ENCODE results near the gene ARL4C. TPM values are rescaled to one million over a fixed set of nuclear protein-coding genes. Genes with fewer than 3 reads are reported as not detected.

Gene ARL4C
- total RNA-seq, 1 experiment from 2014 or later, result 81.2 TPM

GRCh38 chr2:234474654-234475053, 22.2 kb downstream of the ARL4C start:
- no peak for TF ChIP-seq CTCF (IDR thresholded peaks at IDR 0.05; ENCODE audit: insufficient read depth in 1 of 2, low read depth in 1 of 2, low read length in 1 of 2, severe bottlenecking in 1 of 2, unreplicated experiment in 1 of 2)
- no peaks in the 10 kb centered on the region for H3K9me3 Mint-ChIP-seq (ENCODE audit: unreplicated experiment)
- ChIA-PET POLR2A (no interaction called here), CTCF (no interaction called here)
- H3K27me3 Mint-ChIP-seq (ENCODE audit: insufficient read depth, unreplicated experiment), result no peaks in the 10 kb centered on the region
- Histone ChIP-seq H3K27me3 (replicated peaks; ENCODE audit: control insufficient read depth, insufficient read depth, low read length) (no peaks in the 10 kb centered on the region), H3K4me3 (ENCODE audit: low read depth, low read length) (no peak overlapping the region), H3K9me3 (no peaks in the 10 kb centered on the region), H3K4me1 (peaks cover 2% of the 10 kb centered on the region; the same call in 1 of the 2 replicates), H3K36me3 (ENCODE audit: control insufficient read depth, insufficient read depth, low read length) (no peaks in the 10 kb centered on the region)
- no peak for DNase-seq
- H3K4me1 Mint-ChIP-seq (ENCODE audit: low read depth, unreplicated experiment), result no peaks in the 10 kb centered on the region
- intact Hi-C loops (cut with micrococcal nuclease; ENCODE audit: unreplicated experiment), result no loop called here
- no TSS peak for BruUV-seq (replicated peaks)
- H3K4me3 Mint-ChIP-seq (ENCODE audit: unreplicated experiment), result no peak overlapping the region
- no peaks in the 10 kb centered on the region for H3K36me3 Mint-ChIP-seq (ENCODE audit: insufficient read depth, unreplicated experiment)
- H3K27ac Mint-ChIP-seq (ENCODE audit: unreplicated experiment), result no peak overlapping the region

DNA sequence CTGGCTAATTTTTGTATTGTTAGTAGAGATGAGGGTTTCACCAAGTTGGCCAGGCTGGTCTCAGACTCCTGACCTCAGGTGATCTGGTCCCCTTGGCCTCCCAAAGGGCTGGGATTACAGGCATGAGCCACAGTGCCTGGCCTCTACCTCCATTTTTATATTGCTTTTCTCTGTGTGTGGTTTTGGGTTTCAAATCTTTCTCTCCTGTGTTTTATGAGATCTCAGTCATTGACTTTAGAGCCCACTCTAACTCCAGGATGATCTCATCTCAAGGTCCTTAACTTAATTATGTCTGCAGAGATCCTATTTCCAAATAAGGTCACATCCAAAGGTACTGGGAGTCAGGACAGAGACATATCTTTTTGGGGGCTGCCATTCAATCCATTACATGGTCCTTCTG, 24.7 kb downstream of the ARL4C start:
- no peaks in the 10 kb centered on the region for H3K9me3 Mint-ChIP-seq (ENCODE audit: unreplicated experiment)
- H3K4me3 ChIP-seq (ENCODE audit: low read depth, low read length), result no peak overlapping the region
- DNase-seq, result no peak
- H3K27ac Mint-ChIP-seq (ENCODE audit: unreplicated experiment), result no peak overlapping the region
- no peaks in the 10 kb centered on the region for H3K9me3 ChIP-seq
- intact Hi-C loops (cut with micrococcal nuclease; ENCODE audit: unreplicated experiment), result no loop called here
- no peaks in the 10 kb centered on the region for H3K36me3 Mint-ChIP-seq (ENCODE audit: insufficient read depth, unreplicated experiment)
- POLR2A ChIA-PET, result no interaction called here
- H3K4me1 Mint-ChIP-seq (ENCODE audit: low read depth, unreplicated experiment), result peaks cover 6% of the 10 kb centered on the region
- no TSS peak for BruUV-seq (replicated peaks)
- H3K4me3 Mint-ChIP-seq (ENCODE audit: unreplicated experiment), result no peak overlapping the region
- no peaks in the 10 kb centered on the region for H3K36me3 ChIP-seq (ENCODE audit: control insufficient read depth, insufficient read depth, low read length)
- H3K4me1 ChIP-seq, result peaks cover 14% of the 10 kb centered on the region
- H3K27me3 ChIP-seq (replicated peaks; ENCODE audit: control insufficient read depth, insufficient read depth, low read length), result no peaks in the 10 kb centered on the region
- no peak for TF ChIP-seq CTCF (IDR thresholded peaks at IDR 0.05; ENCODE audit: insufficient read depth in 1 of 2, low read depth in 1 of 2, low read length in 1 of 2, severe bottlenecking in 1 of 2, unreplicated experiment in 1 of 2)
- H3K27me3 Mint-ChIP-seq (ENCODE audit: insufficient read depth, unreplicated experiment), result no peaks in the 10 kb centered on the region
- CTCF ChIA-PET, result no interaction called here

GRCh38 chr2:234469972-234470371, 26.9 kb downstream of the ARL4C start:
- Histone ChIP-seq H3K4me1 (peaks cover 22% of the 10 kb centered on the region), H3K36me3 (ENCODE audit: control insufficient read depth, insufficient read depth, low read length) (no peaks in the 10 kb centered on the region), H3K4me3 (ENCODE audit: low read depth, low read length) (no peak overlapping the region), H3K27me3 (replicated peaks; ENCODE audit: control insufficient read depth, insufficient read depth, low read length) (no peaks in the 10 kb centered on the region), H3K9me3 (no peaks in the 10 kb centered on the region)
- Mint-ChIP-seq H3K27me3 (ENCODE audit: insufficient read depth, unreplicated experiment) (no peaks in the 10 kb centered on the region), H3K4me3 (ENCODE audit: unreplicated experiment) (no peak overlapping the region), H3K4me1 (ENCODE audit: low read depth, unreplicated experiment) (peaks cover 6% of the 10 kb centered on the region), H3K27ac (ENCODE audit: unreplicated experiment) (no peak overlapping the region), H3K9me3 (ENCODE audit: unreplicated experiment) (no peaks in the 10 kb centered on the region), H3K36me3 (ENCODE audit: insufficient read depth, unreplicated experiment) (no peaks in the 10 kb centered on the region)
- BruUV-seq (replicated peaks), result no TSS peak
- intact Hi-C loops (cut with micrococcal nuclease; ENCODE audit: unreplicated experiment), result no loop called here
- CTCF ChIA-PET, result no interaction called here
- POLR2A ChIA-PET, result no interaction called here
- no peak for TF ChIP-seq CTCF (IDR thresholded peaks at IDR 0.05; ENCODE audit: insufficient read depth in 1 of 2, low read depth in 1 of 2, low read length in 1 of 2, severe bottlenecking in 1 of 2, unreplicated experiment in 1 of 2)
- no peak for DNase-seq

Measured in Caco-2 (cell line).